Kidney tubule cell (primary cell): ENCODE measurements around the gene ERN1.
"Not testable (repeated sequence)": the region's sequence is repeated elsewhere in the genome, so short reads cannot be mapped to it uniquely, and the experiment has no call there.

Experiments used
- DNase-seq: peaks from one replicate; pipeline ENCODE4 v3.0.0-alpha.2; 2018; ENCODE audit warnings: low spot score

The ERN1 gene

GRCh38 chr17:64135000-64135399, 5.1 kb upstream of the ERN1 start:
- no peak for DNase-seq

- no peak for DNase-seq
These were observed 4.4 kb upstream of the ERN1 start for GRCh38 chr17:64134216-64134970.

DNA sequence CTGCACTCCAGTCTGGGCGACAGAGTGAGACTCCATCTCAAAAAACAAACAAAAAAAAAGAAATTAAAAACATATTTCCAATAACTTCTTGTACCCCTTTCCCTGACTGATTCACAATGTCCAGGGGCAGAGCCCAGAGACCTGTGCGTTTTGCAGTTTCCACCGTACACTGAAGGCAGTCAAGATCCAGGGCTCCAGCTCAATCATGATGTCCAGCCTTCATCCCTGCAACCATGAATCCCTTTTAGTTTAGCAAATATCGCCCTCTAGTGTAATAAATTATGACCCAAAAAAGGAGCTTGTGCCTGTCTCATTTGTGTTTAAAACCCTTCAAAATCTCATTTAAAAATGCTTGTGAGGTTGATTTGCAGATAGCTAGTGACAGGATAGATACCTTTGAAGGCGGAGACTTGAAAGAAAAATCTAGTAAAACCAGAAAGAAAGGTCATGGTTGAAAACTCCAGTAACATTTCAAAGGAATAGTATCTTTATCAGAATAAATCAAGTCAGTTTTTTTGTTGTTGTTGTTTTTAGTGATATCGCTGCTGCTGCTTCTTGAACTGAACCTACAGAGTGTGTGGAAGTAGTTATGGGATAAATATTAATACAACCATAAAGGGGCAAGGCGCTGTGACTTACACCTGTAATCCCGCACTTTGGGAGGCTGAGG, 3.7 kb upstream of the ERN1 start:
- peak; percentile 75 for DNase-seq

GRCh38 chr17:64131606-64132270, 1.8 kb upstream of the ERN1 start:
- DNase-seq, result no peak

- peak; percentile 78 for DNase-seq
These were observed 636 bp upstream of the ERN1 start for GRCh38 chr17:64130559-64131001.

GRCh38 chr17:64129515-64129764, 504 bp downstream of the ERN1 start:
- DNase-seq, result no peak

- DNase-seq, result peak; percentile 56
These were observed 993 bp downstream of the ERN1 start for GRCh38 chr17:64128787-64129514.

GRCh38 chr17:64126918-64127317, 3.0 kb downstream of the ERN1 start:
- no peak for DNase-seq

GRCh38 chr17:64125937-64126336, 4.0 kb downstream of the ERN1 start:
- DNase-seq, result no peak

DNA sequence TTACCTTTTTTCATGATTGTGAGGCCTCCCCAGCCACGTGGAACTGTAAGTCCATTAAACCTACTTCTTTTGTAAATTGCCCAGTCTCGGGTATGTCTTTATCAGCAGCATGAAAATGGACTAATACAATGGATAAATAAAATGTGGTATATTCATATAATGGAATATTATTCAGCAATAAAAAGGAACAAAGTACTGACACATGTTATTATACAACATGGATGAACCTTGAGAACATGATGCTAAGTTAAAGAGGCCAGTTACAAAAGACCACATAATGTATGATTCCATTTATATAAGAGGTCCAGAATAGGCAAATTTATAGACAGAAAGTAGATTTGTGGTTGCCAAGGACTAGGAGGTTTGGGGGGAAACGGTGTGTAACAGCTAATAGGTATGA, 5.3 kb downstream of the ERN1 start:
- no peak for DNase-seq

GRCh38 chr17:64123114-64123513, 6.8 kb downstream of the ERN1 start:
- DNase-seq, result no peak

GRCh38 chr17:64120972-64121786, 8.8 kb downstream of the ERN1 start:
- not testable (repeated sequence) for DNase-seq

DNA sequence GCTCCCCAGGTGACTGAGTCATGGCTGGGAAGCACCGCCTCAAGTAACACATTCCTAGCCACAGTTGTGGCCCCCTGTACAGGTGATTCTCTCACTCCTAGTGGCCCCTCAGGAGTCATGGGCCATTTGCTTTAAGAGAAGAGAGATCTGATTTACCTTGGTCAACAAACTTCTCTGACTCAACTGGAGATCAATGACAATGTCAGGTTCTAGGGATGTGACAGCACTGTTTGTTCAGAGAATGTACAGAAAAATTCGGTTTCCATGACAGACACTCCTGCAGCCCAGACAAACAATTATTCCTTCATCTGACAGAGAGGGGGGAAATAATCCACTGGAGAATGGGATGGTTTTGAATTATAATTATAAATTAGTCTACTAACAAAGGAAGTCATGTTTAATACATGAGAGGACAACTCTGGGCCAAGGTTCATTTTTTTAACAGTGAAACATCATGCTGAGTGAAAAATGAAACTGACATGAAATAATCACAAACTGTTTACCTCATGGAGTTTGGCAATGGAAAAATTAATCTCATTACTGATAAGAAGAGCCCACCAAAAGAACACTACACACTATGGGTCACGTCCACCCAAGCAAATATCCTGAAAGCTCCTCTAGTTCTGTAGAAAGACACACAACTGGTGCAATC, 9.7 kb downstream of the ERN1 start:
- DNase-seq, result no peak

- DNase-seq, result no peak
These were observed 11.7 kb downstream of the ERN1 start for GRCh38 chr17:64117981-64118979.

DNA sequence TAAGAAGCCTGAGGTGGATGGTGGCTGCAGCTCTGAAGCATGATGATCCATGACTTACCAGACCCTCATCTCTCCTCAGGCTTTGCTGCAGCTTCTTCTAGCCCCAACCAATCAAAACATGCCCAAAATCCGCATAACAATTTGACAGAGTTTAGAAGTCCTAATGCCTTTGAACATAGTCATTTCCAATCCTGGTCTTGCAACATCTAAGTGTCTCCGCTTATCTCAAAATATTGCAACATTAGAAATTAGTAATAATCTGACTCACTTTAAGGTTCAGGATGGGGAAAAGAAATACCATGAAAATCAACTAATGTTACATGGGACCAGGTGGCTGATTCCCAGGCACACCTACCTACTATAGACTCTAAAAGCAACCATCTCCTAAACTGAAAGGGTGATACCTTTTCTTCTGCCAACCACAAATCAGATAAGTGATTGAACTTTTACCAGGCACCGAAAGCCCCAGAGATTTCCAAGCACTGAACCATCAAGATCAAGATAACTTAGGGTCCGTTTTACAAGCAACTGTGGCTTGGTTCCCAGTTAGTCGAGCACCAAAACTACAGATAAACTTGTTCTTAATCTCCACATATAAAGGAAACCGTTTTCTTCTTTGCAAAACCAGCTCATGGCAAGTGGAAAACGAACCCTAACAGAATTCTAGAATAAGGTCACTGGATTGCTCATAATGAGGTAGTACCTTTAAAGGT, 14.0 kb downstream of the ERN1 start:
- peak; percentile 14 for DNase-seq

- DNase-seq, result no peak
These were observed 14.8 kb downstream of the ERN1 start for GRCh38 chr17:64115043-64115698.

GRCh38 chr17:64113006-64113405, 16.9 kb downstream of the ERN1 start:
- no peak for DNase-seq

GRCh38 chr17:64111831-64112230, 18.1 kb downstream of the ERN1 start:
- DNase-seq, result no peak
